ENCODE data around the gene PREX1. TPM values are rescaled to one million over a fixed set of nuclear protein-coding genes. Genes with fewer than 3 reads are reported as not detected.

Gene PREX1
- total RNA-seq, 1 donor from 2014 or later, result 2.9 TPM

GRCh38 chr20:48738399-48739304 lies 89.1 kb downstream of the PREX1 start:
- no peak overlapping the region for H3K27ac Mint-ChIP-seq
- no peak for DNase-seq (ENCODE audit: low spot score, unreplicated experiment)
- no peaks in the 10 kb centered on the region for H3K27me3 Mint-ChIP-seq
- peaks cover 2% of the 10 kb centered on the region for H3K4me1 Mint-ChIP-seq (ENCODE audit: low read depth)
- H3K4me3 Mint-ChIP-seq (ENCODE audit: low read depth), result no peak overlapping the region
- TF ChIP-seq, protein P1, sequence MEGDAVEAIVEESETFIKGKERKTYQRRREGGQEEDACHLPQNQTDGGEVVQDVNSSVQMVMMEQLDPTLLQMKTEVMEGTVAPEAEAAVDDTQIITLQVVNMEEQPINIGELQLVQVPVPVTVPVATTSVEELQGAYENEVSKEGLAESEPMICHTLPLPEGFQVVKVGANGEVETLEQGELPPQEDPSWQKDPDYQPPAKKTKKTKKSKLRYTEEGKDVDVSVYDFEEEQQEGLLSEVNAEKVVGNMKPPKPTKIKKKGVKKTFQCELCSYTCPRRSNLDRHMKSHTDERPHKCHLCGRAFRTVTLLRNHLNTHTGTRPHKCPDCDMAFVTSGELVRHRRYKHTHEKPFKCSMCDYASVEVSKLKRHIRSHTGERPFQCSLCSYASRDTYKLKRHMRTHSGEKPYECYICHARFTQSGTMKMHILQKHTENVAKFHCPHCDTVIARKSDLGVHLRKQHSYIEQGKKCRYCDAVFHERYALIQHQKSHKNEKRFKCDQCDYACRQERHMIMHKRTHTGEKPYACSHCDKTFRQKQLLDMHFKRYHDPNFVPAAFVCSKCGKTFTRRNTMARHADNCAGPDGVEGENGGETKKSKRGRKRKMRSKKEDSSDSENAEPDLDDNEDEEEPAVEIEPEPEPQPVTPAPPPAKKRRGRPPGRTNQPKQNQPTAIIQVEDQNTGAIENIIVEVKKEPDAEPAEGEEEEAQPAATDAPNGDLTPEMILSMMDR (IDR thresholded peaks at IDR 0.05; ENCODE audit: unreplicated experiment), result no peak
- H3K36me3 Mint-ChIP-seq (ENCODE audit: insufficient read depth), result no peaks in the 10 kb centered on the region
- H3K9me3 Mint-ChIP-seq (ENCODE audit: low read depth), result no peaks in the 10 kb centered on the region

- H3K4me1 Mint-ChIP-seq (ENCODE audit: low read depth), result peaks cover 2% of the 10 kb centered on the region
- H3K9me3 Mint-ChIP-seq (ENCODE audit: low read depth), result no peaks in the 10 kb centered on the region
- no peak overlapping the region for H3K4me3 Mint-ChIP-seq (ENCODE audit: low read depth)
These were observed 89.8 kb downstream of the PREX1 start for GRCh38 chr20:48738094-48738398.

DNA sequence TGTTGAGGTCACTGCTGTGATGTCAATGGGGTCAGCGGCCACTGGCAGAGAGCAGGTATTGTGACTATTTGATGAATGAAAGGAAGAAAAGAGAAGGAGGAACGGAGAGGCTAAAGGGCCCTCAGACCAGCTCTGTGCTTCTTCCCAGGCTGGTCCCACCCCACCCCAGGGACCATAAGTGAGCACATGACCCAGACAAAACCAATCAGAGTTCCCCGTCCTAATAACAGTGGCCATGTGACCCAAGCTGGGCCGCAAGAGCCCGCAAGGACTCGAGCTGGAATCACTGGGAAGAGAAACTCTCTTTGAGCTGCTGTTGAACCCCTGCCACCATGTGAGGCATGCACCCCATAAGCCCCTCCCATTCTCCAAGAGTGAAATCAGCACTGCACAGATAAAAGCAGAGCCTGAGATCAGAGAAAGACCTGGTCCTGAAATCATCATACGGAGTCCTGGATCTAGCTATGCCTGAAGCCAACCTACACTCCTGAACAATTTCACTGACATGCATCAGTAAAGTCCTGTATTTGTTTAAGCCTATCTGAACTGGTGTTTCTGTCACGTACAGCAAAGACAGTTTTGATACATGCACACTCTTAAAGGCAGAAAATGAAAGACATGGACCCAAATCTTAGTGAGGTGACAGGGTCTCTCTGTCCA lies 90.2 kb downstream of the PREX1 start:
- H3K27me3 Mint-ChIP-seq, result no peaks in the 10 kb centered on the region
- no peak overlapping the region for H3K4me3 Mint-ChIP-seq (ENCODE audit: low read depth)
- H3K4me1 Mint-ChIP-seq (ENCODE audit: low read depth), result peaks cover 2% of the 10 kb centered on the region
- no peak overlapping the region for H3K27ac Mint-ChIP-seq
- no peak for DNase-seq (ENCODE audit: low spot score, unreplicated experiment)
- TF ChIP-seq, protein P1 (IDR thresholded peaks at IDR 0.05; ENCODE audit: unreplicated experiment), result no peak
- no peaks in the 10 kb centered on the region for H3K9me3 Mint-ChIP-seq (ENCODE audit: low read depth)
- no peaks in the 10 kb centered on the region for H3K36me3 Mint-ChIP-seq (ENCODE audit: insufficient read depth)

More at GRCh38 chr20:48738094-48738398, 89.8 kb downstream of the PREX1 start:
- H3K27ac Mint-ChIP-seq, result no peak overlapping the region
- H3K27me3 Mint-ChIP-seq, result no peaks in the 10 kb centered on the region
- TF ChIP-seq, protein P1 (IDR thresholded peaks at IDR 0.05; ENCODE audit: unreplicated experiment), result no peak
- no peak for DNase-seq (ENCODE audit: low spot score, unreplicated experiment)
- no peaks in the 10 kb centered on the region for H3K36me3 Mint-ChIP-seq (ENCODE audit: insufficient read depth)

DNA sequence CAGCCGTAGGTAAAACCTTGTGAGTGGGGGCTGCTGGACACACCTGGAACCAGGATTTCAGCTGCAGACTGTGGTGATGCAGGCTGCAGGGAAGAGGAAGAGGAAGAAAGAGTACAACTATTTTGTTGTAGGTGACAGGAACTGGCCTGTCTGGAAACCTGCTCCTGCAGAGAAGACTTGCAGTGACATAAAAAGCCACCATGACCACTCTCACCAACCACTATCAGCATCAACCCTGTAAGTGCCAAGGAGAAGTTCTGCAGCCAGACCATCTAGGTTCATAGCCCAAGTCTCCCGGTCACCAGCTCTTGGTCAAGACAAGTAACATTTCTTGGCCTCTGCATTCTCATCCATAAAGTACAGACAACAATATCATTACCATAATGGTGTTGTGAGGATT lies 91.2 kb downstream of the PREX1 start:
- Mint-ChIP-seq H3K9me3 (ENCODE audit: low read depth) (no peaks in the 10 kb centered on the region), H3K4me3 (ENCODE audit: low read depth) (no peak overlapping the region), H3K27me3 (no peaks in the 10 kb centered on the region), H3K27ac (no peak overlapping the region), H3K4me1 (ENCODE audit: low read depth) (peaks cover 2% of the 10 kb centered on the region), H3K36me3 (ENCODE audit: insufficient read depth) (no peaks in the 10 kb centered on the region)
- no peak for DNase-seq (ENCODE audit: low spot score, unreplicated experiment)
- TF ChIP-seq, protein P1 (IDR thresholded peaks at IDR 0.05; ENCODE audit: unreplicated experiment), result no peak

GRCh38 chr20:48736231-48736630 lies 91.6 kb downstream of the PREX1 start:
- Mint-ChIP-seq H3K27me3 (no peaks in the 10 kb centered on the region), H3K27ac (no peak overlapping the region), H3K4me1 (ENCODE audit: low read depth) (peaks cover 2% of the 10 kb centered on the region), H3K9me3 (ENCODE audit: low read depth) (no peaks in the 10 kb centered on the region), H3K4me3 (ENCODE audit: low read depth) (no peak overlapping the region), H3K36me3 (ENCODE audit: insufficient read depth) (no peaks in the 10 kb centered on the region)
- TF ChIP-seq, protein P1 (IDR thresholded peaks at IDR 0.05; ENCODE audit: unreplicated experiment), result no peak
- no peak for DNase-seq (ENCODE audit: low spot score, unreplicated experiment)

All from progenitor cell of endocrine pancreas (in vitro differentiated cells).